Right lung (tissue), 5 donors: Measurements from ENCODE around the gene SLC26A2. TPM values are rescaled to one million over a fixed set of nuclear protein-coding genes. Genes with fewer than 3 reads are reported as not detected.

Experiments
- DNase-seq, 2 donors: peaks; one replicate each; pipeline ENCODE4 v3.0.0-alpha.2; 2013
- polyA plus RNA-seq, 5 donors: library from polyadenylated mRNA; unstranded; fragments of 120-200 nt; gene quantifications; one replicate each; pipeline versions ENCODE4 v1.2.1 to v1.2.3, GENCODE V29; 2013; ENCODE audit warnings: inconsistent platforms in 1 of 5, low replicate concordance in 1 of 5; ENCODE audit not compliant: insufficient read length in 5 of 5, insufficient read depth in 1 of 5

Gene SLC26A2
- polyA plus RNA-seq, 5 donors = 13.4 to 26.0 (median 20.6) TPM

GRCh38 chr5:149959406-149960236 lies 937 bp upstream of the SLC26A2 start:
- DNase-seq = peak in 1 of 2 donors; percentile 13

GRCh38 chr5:149961186-149961685 lies 678 bp downstream of the SLC26A2 start:
- no peak for DNase-seq

- no peak for DNase-seq
Measured at GRCh38 chr5:149961957-149962409, 1.4 kb downstream of the SLC26A2 start.

GRCh38 chr5:149962601-149963300 lies 2.2 kb downstream of the SLC26A2 start:
- DNase-seq = no peak

GRCh38 chr5:149963729-149964128 lies 3.2 kb downstream of the SLC26A2 start:
- no peak for DNase-seq

GRCh38 chr5:149966946-149967345 lies 6.4 kb downstream of the SLC26A2 start:
- DNase-seq = no peak

- no peak for DNase-seq
Measured at GRCh38 chr5:149969181-149969930, 8.8 kb downstream of the SLC26A2 start.

GRCh38 chr5:149975409-149975808 lies 14.9 kb downstream of the SLC26A2 start:
- no peak for DNase-seq

- no peak for DNase-seq
Measured at GRCh38 chr5:149979896-149980295, 19.3 kb downstream of the SLC26A2 start.

- no peak for DNase-seq
Measured at GRCh38 chr5:149981206-149981605, 20.6 kb downstream of the SLC26A2 start.

- no peak for DNase-seq
Measured at GRCh38 chr5:149982505-149982904, 21.9 kb downstream of the SLC26A2 start.

GRCh38 chr5:149988126-149988525 lies 27.6 kb downstream of the SLC26A2 start:
- DNase-seq = no peak

GRCh38 chr5:149990518-149991376 lies 30.2 kb downstream of the SLC26A2 start:
- DNase-seq = peak; percentile 55 to 62

GRCh38 chr5:149993471-149993870 lies 32.9 kb downstream of the SLC26A2 start:
- no peak for DNase-seq

- DNase-seq = no peak
Measured at GRCh38 chr5:149995385-149996204, 35.0 kb downstream of the SLC26A2 start.

- peak in 1 of 2 donors; percentile 1 for DNase-seq
Measured at GRCh38 chr5:149996205-149996890, 35.8 kb downstream of the SLC26A2 start.

GRCh38 chr5:149998281-149998680 lies 37.7 kb downstream of the SLC26A2 start:
- DNase-seq = no peak

GRCh38 chr5:149999359-149999758 lies 38.8 kb downstream of the SLC26A2 start:
- no peak for DNase-seq

GRCh38 chr5:149999866-150000255 lies 39.3 kb downstream of the SLC26A2 start:
- no peak for DNase-seq
